GM18868 (cell line): Measurements from ENCODE around the gene KCNJ1.
A peak's percentile ranks its signal among the peaks of the same experiment; 100 is the strongest.

Experiments used
- ATAC-seq: cut with Tn5 transposase; IDR thresholded peaks from one replicate; pipeline ENCODE4 v1.9.1; 2021; ENCODE audit warnings: mild to moderate bottlenecking, moderate library complexity; ENCODE audit not compliant: unreplicated experiment

KCNJ1 gene

DNA sequence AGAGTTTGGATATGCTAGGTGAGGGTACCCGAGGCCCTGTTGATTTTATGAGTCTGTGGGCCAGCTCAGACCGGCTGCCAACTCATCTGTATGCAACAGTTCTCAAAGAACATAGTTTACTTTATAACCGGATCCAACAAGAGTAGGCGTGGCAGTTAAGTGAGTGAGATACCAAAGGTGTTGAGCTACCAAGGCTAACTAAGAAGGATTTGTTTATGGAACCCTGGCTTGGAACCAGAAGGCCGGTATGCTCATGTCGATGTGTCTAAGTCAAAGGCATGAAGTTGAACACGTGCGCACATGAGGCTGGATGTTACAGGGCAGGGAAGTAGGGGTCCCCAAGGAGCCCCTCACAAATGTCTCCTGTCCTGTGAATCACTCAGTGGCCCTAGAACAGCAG, at the start of gene KCNJ1:
KCNJ1 (minus strand) TSS at position 20 of the 400 bp plus-strand sequence. CDS start 27,053 bp downstream, outside the sequence.
- ATAC-seq: no peak

DNA sequence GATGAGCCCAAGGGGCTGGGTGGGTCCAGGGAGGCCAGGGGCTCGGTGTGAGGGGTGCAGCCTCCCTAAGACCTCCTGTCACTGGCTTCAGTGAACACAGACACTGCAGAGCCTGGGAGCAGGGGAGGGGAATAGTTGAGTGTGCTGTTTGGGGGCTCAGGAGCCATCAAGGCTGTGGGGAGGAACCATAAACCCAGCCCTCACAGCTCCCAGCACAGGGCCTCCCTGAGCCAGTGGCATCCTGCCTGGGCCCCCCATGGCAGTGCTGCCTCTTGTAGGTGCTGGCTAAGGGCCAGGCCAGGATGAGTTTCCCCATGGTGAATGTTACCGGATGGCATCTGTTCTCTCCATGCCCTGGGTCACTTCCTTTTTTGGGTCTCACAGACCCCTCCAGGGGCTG, 49.6 kb upstream of the KCNJ1 start:
- no peak for ATAC-seq

DNA sequence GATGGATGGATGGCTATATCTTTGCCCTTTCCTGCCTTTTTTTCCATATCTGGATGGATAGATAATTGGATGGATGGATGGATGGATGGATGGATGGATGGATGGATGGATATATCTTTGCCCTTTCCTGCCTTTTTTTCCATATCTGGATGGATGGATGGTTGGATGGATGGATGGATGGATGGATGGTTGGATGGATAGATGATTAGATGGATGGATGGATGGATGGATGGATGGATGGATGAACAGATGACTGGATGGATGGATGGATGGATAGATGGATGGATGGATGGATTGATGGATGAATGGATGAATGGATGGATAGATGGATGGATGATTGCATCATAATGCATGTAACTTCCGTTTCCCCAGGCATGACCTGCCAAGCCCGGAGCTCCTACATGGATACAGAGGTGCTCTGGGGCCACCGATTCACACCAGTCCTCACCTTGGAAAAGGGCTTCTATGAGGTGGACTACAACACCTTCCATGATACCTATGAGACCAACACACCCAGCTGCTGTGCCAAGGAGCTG, 49.0 kb upstream of the KCNJ1 start:
- no peak for ATAC-seq

DNA sequence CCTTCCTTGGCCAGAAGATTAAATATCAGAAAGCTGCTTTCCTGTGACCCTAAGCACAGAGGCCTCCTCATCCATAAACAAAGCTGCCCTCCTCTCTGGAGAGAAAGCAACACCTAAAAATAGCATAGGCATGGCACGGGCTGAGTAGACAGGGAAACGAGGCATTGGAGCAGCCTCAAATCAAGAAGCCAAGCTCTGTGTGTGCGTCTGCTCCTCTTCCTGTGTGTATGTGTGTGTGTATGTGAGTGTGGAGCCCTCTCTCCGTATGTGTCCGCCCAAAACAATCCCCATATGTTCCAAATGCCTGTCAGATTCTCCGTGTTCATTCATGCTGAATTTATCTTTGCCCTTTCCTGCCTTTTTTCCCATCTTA, 48.0 kb upstream of the KCNJ1 start:
- ATAC-seq: no peak

DNA sequence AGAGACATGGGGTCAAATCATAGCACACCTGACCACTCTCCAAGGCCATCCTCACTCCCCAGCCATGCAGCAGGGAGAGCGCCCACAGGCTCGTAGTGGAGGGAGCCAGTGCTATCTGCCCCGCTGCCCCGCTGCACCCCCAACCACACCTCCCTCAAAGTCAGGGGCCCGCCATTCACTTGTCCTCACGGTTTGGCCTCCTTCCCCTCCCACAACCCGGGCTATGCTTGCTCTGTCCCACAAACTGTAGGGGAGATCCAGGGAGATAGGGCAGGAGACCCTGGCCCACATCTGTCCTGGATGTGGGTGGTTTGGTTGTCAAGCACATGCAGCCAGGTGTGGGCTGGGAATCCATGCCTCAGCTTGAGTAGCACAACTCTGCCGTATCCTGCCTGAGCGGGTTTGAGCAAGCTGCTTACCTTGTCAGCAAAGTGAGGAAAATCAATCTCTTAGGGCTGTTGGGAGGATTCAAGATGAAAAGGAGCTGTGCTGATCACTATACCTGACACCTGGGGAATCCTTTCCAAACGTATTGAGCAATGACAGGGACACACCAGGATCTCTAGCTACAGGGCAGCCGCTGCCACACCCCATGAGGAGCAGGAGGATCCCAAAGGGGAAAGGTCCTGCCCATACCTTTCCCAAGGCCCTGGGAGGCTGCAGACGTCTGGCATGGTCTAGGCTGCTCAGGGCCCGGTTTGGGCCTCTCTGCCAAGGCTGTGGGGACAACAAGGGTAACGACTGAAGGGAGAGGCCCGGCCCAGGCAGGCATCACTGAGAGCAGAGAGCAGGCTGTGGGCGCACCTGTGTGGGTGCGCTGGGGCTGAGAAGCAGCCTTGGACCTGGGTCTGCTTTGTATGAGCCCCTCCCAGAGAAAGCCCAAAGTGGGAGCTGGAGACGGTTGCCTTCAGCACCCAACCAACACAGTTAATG, 47.4 kb upstream of the KCNJ1 start:
- no peak for ATAC-seq

DNA sequence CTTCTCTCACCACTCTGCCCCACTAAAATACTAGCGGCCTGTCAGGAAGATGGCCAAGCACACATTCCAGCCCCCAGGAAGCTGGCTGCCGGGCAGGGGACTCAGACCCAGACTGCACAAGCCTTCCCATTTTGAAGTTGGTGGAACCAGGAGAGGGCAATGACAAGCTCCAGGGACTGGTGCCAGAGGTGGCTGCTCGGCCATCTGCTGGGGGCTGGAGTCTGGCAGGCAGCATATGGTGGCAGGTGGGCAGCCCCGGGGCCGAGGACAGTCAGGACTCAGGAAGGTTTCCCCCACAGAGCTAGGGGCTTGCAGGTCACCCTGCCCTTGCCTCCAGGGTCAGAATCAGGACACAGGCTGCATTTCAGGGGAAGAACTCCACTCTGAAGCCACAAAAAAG, 46.7 kb upstream of the KCNJ1 start:
- no peak for ATAC-seq

DNA sequence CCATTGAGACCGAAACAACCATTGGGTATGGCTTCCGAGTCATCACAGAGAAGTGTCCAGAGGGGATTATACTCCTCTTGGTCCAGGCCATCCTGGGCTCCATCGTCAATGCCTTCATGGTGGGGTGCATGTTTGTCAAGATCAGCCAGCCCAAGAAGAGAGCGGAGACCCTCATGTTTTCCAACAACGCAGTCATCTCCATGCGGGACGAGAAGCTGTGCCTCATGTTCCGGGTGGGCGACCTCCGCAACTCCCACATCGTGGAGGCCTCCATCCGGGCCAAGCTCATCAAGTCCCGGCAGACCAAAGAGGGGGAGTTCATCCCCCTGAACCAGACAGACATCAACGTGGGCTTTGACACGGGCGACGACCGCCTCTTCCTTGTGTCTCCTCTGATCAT, 44.6 kb upstream of the KCNJ1 start:
- no peak for ATAC-seq

DNA sequence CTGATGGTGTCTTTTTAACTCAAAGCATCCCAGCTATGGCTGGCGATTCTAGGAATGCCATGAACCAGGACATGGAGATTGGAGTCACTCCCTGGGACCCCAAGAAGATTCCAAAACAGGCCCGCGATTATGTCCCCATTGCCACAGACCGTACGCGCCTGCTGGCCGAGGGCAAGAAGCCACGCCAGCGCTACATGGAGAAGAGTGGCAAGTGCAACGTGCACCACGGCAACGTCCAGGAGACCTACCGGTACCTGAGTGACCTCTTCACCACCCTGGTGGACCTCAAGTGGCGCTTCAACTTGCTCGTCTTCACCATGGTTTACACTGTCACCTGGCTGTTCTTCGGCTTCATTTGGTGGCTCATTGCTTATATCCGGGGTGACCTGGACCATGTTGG, 44.1 kb upstream of the KCNJ1 start:
- ATAC-seq: no peak

DNA sequence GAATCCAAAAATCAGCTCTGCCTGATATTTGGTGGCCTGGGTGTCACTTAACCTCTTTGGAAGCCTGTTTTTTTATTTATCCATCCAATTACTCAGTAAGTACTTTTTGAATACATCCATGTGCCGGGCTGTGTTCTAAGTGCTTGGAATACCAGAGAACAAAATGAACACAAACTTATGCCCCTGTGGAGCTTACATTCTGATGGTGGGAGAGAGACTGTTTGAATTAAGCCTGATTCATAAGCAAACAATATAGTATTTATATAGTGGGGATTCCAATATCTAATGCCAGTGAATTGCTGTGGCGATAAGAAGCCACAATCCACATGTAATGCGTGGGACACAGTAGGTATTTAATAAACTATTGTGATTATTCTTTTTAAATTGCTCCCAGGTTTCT, 43.5 kb upstream of the KCNJ1 start:
- no peak for ATAC-seq

DNA sequence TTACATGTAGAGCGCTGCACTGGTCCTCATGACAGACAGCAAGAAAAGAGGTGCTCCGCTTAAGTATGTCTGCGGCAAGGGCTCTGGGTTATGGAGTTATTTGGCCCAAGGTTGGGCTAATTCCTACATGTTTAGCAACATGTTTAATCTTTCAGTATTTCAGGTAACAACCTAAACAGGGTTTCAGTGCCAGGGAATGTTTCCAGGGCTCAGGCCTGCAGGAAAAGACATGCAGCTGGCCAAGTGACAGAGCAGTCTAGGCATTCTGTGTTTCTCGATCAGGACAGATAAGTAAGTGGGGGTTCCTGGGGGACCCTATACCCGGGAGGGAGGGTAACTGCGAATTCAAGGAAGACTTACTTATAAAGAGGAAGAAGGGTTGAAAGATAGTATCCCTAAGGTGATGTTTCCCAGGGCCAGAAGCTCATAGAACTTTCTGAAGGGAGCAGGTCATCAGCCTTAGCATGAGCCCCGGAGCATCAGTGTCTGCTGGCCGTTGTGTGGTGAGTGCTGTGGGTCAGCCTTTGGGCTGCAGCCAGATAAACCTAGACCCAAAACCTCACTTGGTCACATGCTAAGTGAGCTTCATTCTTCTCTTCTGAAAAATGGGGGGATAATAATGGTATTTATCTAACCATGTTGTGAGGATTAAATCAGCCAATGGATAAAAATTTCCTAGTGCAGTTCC, 42.5 kb upstream of the KCNJ1 start:
- ATAC-seq: no peak

DNA sequence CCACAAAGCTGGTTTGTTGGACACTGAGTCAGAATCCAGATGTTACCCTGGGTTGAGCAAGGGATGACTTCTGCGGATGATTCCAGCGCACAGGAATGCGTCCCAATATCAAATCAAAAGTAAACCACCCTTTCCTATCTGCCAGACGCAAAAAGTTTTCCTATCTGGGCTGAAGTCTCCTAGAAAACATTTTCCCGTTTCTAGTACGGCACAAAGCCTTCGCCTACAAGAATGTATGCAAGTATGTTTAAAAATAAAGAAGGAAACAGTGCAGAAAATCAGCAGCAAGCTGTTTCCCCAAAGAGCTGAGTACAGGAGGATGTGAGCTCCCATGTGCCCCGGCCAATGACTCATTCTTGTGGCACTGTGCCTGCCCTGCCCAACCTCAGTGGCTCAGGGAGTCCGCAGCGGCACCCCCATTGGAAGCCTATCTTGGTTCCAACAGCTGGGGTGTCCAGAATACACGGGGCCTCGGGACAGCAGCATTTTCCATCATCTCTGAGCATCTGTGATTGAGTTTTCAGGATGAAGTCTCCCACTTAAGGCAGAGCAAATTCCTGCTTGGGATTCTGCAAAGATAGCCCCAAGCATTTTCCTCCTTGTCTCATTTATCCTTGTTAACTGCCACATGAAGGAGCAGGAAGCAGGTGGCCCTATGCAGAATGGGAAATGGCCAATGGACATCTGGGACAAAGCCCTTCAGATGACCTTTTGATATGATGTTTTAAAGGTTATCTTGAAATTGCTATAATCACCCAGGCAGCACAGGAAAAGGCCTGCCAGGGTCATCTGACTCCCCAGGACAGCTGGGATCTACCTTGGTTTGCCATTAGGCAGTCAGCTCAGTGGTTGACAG, 41.5 kb upstream of the KCNJ1 start:
- peak; percentile 33 for ATAC-seq

DNA sequence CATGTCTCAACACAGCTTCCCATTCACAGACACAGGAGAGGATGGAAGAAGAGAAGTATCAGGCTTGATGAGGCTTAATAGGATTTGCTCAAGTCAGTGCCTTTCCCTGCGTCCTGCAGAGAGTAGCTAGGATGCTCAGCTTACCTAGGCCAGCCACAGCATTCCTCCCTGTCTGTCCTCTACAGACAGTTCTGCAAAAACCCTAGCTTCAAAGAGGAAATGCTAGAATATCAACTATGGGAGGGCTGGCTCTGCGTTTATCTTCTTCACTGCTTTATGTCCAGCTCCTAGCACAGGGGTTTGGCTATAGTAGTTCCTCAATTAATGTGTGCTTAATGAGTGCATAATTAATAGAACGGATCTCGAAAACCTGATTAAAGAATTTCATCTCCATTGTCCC, 40.5 kb upstream of the KCNJ1 start:
- ATAC-seq: no peak

DNA sequence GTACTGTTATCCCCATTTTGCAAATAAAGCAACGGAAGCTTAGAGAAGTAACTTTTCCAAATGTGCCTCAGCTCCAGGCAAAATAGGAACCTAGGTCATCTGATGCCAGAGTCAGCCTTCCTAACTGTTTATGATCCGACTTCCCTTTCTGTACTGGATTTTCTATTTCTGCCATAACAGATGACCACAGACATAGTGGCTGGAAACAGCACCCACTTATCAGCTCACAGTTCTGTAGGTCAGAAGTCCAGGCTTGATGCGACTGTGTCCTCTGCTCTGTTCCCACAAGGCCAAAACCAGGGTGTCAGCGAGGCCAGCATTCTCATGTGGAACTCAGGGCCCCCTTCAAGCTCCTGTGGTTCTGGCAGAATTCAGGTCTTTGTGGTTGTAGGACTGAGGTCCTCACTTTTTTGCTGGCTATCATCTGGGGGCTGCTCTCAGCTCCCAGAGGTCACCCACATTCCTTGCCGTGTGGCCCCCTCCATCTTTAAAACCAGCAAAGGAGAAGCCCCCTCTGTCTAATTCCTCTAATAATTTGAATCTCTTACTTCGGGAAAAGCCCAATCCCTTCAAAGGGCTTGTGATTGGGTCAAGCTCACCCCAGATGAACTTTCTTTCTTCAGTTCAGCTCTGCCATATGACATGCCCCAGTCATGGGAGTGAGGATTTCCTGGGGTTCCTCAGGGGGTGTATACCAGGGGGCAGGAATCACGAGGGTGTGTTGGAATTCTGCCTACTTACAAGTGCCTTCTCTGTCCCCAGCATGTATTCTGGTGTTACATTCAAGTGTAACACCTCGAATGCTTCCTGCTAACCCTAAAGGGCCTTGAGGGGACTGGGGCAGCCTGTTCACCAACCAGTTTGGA, 39.3 kb upstream of the KCNJ1 start:
- no peak for ATAC-seq

DNA sequence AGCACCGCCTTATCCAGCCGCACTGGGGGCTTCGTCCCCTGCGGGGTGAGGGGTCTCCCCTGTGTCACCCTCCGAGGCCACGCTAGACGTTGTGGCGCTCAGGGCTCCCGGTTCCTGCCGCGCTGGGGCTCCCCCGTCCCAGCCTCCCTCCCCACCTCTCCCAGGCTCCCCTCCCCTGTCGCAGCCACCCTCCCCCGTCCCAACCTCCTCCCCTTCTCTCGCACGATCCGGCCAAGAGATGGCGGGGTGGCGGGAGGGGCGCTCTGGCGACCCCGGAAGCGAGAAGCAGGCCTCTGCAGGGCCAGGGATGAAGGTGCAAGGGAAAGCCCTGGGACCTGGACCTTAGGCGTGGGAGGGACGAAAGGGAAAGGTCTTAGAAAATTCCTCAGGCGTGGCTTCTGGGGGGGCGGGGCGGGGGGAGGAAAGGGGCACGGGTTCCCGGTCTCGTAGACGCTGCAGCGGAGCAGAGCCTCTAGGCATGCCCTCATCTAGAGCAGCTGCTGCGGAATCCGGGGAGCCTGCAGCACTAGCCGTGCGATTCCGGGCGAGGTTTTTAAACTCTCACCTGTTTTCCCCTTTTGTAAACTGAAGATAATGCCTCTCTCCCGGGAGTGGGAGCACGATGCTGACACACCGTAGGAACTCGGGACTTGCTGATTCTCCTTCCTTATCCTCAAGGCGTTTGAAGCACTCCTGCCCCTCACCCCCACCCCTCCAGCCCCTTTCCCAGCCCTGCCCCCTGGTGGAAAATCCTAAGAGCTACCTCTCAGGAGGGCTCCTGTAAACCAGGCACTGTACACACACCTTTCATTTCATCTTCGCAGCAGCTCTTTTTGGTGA, 38.5 kb upstream of the KCNJ1 start:
- peak; percentile 54 for ATAC-seq

DNA sequence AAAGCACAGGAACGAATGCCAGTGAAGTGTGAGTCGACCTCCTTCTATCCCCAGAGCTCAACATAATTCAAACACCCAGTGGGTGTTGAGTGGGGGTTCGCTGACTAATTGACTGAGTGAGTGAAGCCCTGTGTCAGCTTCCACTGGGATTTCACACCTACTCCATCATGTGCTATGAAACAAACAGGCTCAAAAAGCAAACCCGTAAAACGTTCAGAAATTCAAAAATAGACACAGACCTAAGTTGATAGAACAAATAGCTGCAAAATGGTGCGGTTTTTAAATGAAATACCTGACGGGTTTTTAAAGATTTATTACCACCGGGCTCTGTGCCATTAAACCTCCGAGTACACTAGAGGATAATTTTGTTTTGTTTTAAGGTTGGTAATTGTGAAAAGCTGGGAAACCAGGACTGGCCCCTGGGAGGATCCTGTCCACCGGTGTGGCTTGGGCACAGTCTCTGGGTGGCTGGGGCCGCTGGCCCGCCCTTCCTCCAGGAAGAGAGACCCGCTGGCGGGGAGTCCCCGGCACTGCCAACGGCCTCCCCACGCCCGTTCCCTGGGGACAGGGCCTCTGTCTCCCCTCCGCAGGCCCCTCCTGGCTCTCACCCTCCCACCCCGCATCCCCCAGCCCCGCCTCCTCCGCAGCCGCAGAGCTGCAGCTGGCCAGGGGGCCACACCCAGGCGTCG, 37.7 kb upstream of the KCNJ1 start:
- ATAC-seq: peak; percentile 52

DNA sequence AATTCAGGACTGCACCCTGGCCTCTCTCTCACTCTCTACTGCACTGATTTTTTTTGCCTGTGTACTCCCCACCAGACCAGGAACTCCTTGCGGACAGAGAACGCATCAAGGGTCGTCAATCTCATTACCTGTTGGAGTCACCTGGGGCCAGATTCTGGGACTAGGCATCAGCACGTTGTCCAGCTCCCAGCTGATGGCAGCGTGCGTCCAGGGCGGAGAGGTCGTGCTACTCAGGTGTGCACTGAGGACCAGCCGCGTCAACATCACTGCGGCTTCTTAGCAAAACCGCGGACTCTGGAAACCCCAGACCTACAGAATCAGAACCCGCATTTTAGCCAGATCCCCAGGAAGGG, 37.2 kb upstream of the KCNJ1 start:
- ATAC-seq: no peak

DNA sequence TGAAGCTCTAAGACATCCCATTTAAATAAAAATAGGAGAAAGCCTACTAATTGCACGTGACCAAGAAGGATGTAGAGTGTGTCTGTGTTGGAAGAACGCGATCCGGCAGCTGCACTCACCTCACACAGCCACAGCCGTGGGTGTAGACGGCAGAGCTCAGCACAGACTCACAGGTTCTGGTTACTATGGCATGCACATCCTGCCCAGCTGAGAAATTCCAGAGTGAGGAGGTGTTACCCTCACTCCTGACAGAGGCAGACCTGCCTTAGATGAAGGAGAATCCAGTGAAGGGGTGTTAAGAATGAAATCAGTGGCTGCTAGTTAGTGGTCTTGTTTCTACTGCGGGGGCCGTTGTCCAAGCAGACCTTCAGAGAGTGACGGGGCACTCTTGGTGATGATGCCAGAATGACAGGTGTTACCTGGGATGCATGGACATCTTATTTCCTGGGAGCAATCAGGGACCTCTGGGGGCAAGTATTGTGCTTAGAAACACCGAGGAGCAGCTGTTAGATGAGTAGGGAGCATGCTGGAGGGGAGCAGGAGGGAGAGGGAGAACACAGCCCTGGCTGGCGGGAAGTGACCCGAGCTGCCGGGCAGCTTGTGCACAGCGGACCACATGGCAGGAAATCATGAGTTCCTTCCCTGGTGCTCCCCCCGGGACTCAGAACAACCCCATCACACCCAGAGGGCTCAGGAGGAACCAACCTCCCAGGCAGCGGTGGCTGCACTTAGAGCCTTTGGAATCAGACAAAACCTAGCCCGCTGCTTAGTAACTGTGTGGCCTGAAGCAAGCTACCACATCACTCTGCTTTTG, 36.4 kb upstream of the KCNJ1 start:
- no peak for ATAC-seq

DNA sequence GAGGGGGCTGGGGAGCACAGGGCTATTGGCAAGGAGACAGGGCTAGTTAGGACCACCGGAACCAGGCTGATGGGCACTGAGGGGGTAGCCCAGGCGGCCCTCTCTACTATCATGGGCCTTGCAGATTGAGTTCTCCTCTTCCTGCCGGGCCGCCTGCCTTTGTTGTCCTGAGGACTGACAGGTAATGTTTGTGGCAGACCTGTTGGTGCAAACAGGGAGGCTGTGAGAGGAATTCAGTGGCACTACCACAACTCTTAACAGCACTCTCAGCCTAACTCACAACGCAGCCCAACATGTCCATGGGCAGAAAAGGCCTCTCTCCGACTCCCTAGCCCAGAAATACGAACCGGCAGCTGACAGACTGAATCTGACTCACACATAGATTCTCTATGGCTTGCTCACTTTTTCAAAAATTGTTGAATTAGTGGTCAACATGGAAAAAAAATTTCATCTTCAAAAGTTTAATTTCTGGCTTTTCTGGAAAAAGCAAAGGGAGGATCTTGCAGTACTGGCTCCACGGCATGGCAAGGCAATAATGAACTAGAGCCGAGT, 35.5 kb upstream of the KCNJ1 start:
- no peak for ATAC-seq
